NCI-H1105 treated with DMSO at 0.1 percent for 48 hours (cell line): ENCODE results near the gene SLC5A6.

Experiments used
- DNase-seq: peaks from one replicate; lab custom pipeline; 2025; lab: John Stamatoyannopoulos, UW

The SLC5A6 gene

GRCh38 chr2:27236626-27237025 is 24.6 kb upstream of the SLC5A6 start:
- no peak for DNase-seq

- no peak for DNase-seq
These were observed 24.1 kb upstream of the SLC5A6 start for GRCh38 chr2:27236136-27236535.

GRCh38 chr2:27233341-27233740 is 21.3 kb upstream of the SLC5A6 start:
- no peak for DNase-seq

GRCh38 chr2:27231921-27232320 is 19.9 kb upstream of the SLC5A6 start:
- DNase-seq = no peak

GRCh38 chr2:27227501-27227900 is 15.4 kb upstream of the SLC5A6 start:
- no peak for DNase-seq

- no peak for DNase-seq
These were observed 13.5 kb upstream of the SLC5A6 start for GRCh38 chr2:27225526-27225925.

- no peak for DNase-seq
These were observed 11.3 kb upstream of the SLC5A6 start for GRCh38 chr2:27223416-27223815.

- DNase-seq = no peak
These were observed 10.3 kb upstream of the SLC5A6 start for GRCh38 chr2:27222407-27222806.

- DNase-seq = no peak
These were observed 9.1 kb upstream of the SLC5A6 start for GRCh38 chr2:27221166-27221565.

- DNase-seq = no peak
These were observed 8.0 kb upstream of the SLC5A6 start for GRCh38 chr2:27220091-27220490.

GRCh38 chr2:27219091-27219490 is 7.0 kb upstream of the SLC5A6 start:
- DNase-seq = no peak

GRCh38 chr2:27218614-27219013 is 6.5 kb upstream of the SLC5A6 start:
- no peak for DNase-seq

- DNase-seq = peak; percentile 82
These were observed 5.4 kb upstream of the SLC5A6 start, which contains the start of gene CAD for GRCh38 chr2:27217173-27218121. CAD (plus strand) TSS chr2:27217369; CDS start chr2:27217552, 183 bp downstream.

GRCh38 chr2:27216416-27217137 is 4.5 kb upstream of the SLC5A6 start:
- peak; percentile 1 for DNase-seq

GRCh38 chr2:27214941-27215340 is 2.9 kb upstream of the SLC5A6 start:
- no peak for DNase-seq

- DNase-seq = peak; percentile 27
These were observed 781 bp upstream of the SLC5A6 start for GRCh38 chr2:27212626-27213471.

GRCh38 chr2:27211241-27211942 is 676 bp downstream of the SLC5A6 start:
- no peak for DNase-seq

- no peak for DNase-seq
These were observed 2.3 kb downstream of the SLC5A6 start for GRCh38 chr2:27209621-27210401.

GRCh38 chr2:27208486-27209050 is 3.5 kb downstream of the SLC5A6 start:
- DNase-seq = no peak

- DNase-seq = no peak
These were observed 5.7 kb downstream of the SLC5A6 start for GRCh38 chr2:27206346-27206745.
